Transverse colon (tissue), 4 donors: ENCODE data around the gene RAI14. TPM values are rescaled to one million over a fixed set of nuclear protein-coding genes. Genes with fewer than 3 reads are reported as not detected.

Experiments used
- DNase-seq: peaks from one replicate; pipeline ENCODE4 v3.0.0-alpha.2; 2019
- H3K27ac ChIP-seq, 4 donors: fragments of 200-600 bp; sonication (generic); 2 replicates each; pipeline ENCODE4 v1.5.1; 2016 to 2018; ENCODE audit warnings: inconsistent platforms in 4 of 4
- H3K27me3 ChIP-seq: fragments of 200-600 bp; sonication (generic); 2 replicates; pipeline ENCODE4 v1.5.1; 2017; ENCODE audit warnings: inconsistent platforms
- H3K36me3 ChIP-seq, 4 donors: fragments of 200-600 bp; sonication (generic); 2 replicates each; pipeline ENCODE4 v1.5.1; 2017 to 2019; ENCODE audit warnings: inconsistent platforms in 4 of 4
- H3K4me1 ChIP-seq, 4 donors: fragments of 200-600 bp; sonication (generic); 2 replicates each; pipeline ENCODE4 v1.5.1; 2017 to 2020; ENCODE audit warnings: inconsistent platforms in 4 of 4
- H3K4me3 ChIP-seq, 4 donors: fragments of 200-600 bp; sonication (generic); 1 replicate in 1 of 4; 2 replicates in 3 of 4; pipeline versions ENCODE4 v1.5.1 to v1.6.1; 2017 to 2019; ENCODE audit warnings: inconsistent platforms in 4 of 4
- H3K9me3 ChIP-seq, 2 donors: fragments of 200-600 bp; sonication (generic); 2 replicates each; pipeline ENCODE4 v1.5.1; 2017 to 2019; ENCODE audit warnings: inconsistent platforms in 2 of 2
- CTCF ChIP-seq, 5 experiments: fragments of 200-600 bp in 3 of 5; fragments of 450-650 bp in 2 of 5; sonication (generic) in 3 of 5; IDR thresholded peaks; 1 replicate in 2 of 5; 2 replicates in 3 of 5; pipeline ENCODE4 v1.5.1; 2016 to 2017; ENCODE audit warnings: antibody characterized with exemption in 5 of 5, inconsistent platforms in 3 of 5, mild to moderate bottlenecking in 2 of 5, moderate library complexity in 1 of 5
- EP300 ChIP-seq: sonication (generic); formaldehyde crosslinking; IDR thresholded peaks from one replicate; pipeline ENCODE4 v1.6.1; 2017; ENCODE audit warnings: antibody characterized with exemption, low read depth
- POLR2A ChIP-seq: fragments of 450-650 bp; IDR thresholded peaks from one replicate; pipeline ENCODE4 v1.6.1; 2016; ENCODE audit warnings: antibody characterized with exemption, mild to moderate bottlenecking, moderate library complexity
- POLR2AphosphoS5 ChIP-seq, 3 donors: sonication (generic); formaldehyde crosslinking; IDR thresholded peaks; one replicate each; pipeline ENCODE4 v1.6.1; 2016; ENCODE audit warnings: antibody characterized with exemption in 3 of 3
- WGBS, 2 donors: methylation state at CpG; one replicate each; pipeline ENCODE4 v1.1.5; 2018; ENCODE audit warnings: low coverage in 1 of 2; 5-methylcytosine and 5-hydroxymethylcytosine counted together
- in situ Hi-C, 4 donors: fragments of 200-750 bp; cut with MboI; loops; one replicate each; pipeline versions ENCODE4 v1.15.0 to v1.15.1; 2017; ENCODE audit warnings: low sequenced_read_pairs in 3 of 4, low pct_ligation_motif_present in 1 of 4, low pct_unique_long_range_greater_than_20kb in 1 of 4
- intact Hi-C: fragments of 100-400 bp; cut with DNase I; formaldehyde crosslinking; loops from one replicate; pipeline ENCODE4 v1.15.1; 2023; ENCODE audit warnings: low total_unique reads
- total RNA-seq, 4 donors: library from RNA; depleted of rRNA; stranded (reverse); fragments of >200 nt; gene quantifications; one replicate each; pipeline ENCODE4 v1.1.0, GENCODE V29; 2016

RAI14 gene
- total RNA-seq, 4 donors from 2014 or later: 13.9 to 18.3 (median 15.3) TPM

DNA sequence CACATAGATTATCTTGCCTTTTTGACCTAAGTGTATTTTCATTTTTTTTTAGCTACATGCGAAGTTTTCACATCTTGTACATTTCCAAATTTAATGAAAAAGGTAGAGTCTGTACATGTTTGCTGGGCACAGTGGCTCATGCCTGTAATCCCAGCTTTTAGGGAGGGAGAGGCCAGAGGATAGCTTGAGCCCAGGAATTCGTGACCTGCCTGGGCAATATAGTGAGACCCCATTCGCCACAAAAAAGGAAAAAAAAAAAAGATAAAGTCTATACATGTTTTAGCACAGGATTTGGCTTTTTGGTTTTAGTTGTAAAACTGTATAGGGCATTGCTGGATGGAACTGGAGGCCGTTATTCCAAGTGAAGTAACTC lies 28.8 kb downstream of the RAI14 start:
- in situ Hi-C loops: no loop called here
- 82 to 90% methylated on average over 2 to 4 of the region's 4 CpGs for WGBS, 2 donors

DNA sequence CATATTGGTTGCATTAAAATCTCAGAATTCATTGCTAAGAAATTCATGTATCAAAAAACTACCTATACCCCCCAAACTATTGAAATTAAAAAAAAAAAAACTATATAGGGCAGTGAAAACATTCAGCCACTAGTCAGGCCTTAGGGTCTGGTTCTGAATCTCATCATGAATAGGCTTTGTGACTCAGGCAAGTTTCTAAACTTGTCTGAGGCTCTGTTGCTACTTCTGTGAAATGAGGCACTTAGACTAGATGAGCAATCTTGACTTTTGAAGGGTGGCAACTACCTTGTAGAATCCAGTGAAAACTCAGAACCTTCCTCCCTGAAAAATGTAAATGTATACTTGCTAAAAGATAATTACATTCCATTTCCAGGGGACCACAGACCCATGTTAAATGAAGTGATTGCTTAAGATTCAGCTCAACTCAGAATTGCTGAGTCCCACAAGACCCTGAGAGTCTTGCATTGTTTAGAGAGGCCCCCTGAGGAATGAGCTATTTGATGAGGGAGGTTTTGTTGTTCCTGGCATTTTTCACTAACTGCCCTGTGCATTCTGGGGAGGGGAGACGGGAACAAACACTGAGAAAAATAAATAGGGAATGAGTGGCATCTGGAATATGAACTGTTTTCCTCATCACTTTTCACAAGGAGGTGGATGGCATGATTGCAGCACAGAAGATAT lies 29.5 kb downstream of the RAI14 start:
- WGBS, 2 donors: 79 to 88% methylated on average over 1 of the region's 1 CpG
- no peaks in the 10 kb centered on the region for H3K27me3 ChIP-seq
- H3K27ac ChIP-seq: peak overlapping the region; percentile 67 to 77 (median 68)
- H3K4me3 ChIP-seq: no peak overlapping the region
- in situ Hi-C loops: no loop called here
- H3K4me1 ChIP-seq: peaks cover 0 to 33% (median 24%) of the 10 kb centered on the region in 4 donors
- intact Hi-C loops: no loop called here
- no peak for TF ChIP-seq CTCF (IDR thresholded peaks at IDR 0.05)
- TF ChIP-seq POLR2A: no peak
- TF ChIP-seq POLR2AphosphoS5 (IDR thresholded peaks at IDR 0.05): no peak
- no peak for TF ChIP-seq EP300
- DNase-seq: no peak
- no peaks in the 10 kb centered on the region for H3K36me3 ChIP-seq
- no peaks in the 10 kb centered on the region for H3K9me3 ChIP-seq

More for the DNA sequence above, 28.8 kb downstream of the RAI14 start:
- Histone ChIP-seq H3K36me3 (no peaks in the 10 kb centered on the region), H3K27ac (peak overlapping the region in 1 of 4 donors; percentile 77), H3K9me3 (no peaks in the 10 kb centered on the region), H3K27me3 (no peaks in the 10 kb centered on the region), H3K4me1 (peaks cover 0 to 33% (median 24%) of the 10 kb centered on the region in 4 donors), H3K4me3 (no peak overlapping the region)
- TF ChIP-seq POLR2A (no peak), EP300 (no peak), CTCF (IDR thresholded peaks at IDR 0.05) (no peak), POLR2AphosphoS5 (IDR thresholded peaks at IDR 0.05) (no peak)
- intact Hi-C loops: no loop called here
- no peak for DNase-seq

GRCh38 chr5:34686762-34687268 lies 30.7 kb downstream of the RAI14 start:
- TF ChIP-seq CTCF (IDR thresholded peaks at IDR 0.05) (no peak), POLR2A (peak; percentile 35), POLR2AphosphoS5 (IDR thresholded peaks at IDR 0.05) (peak; percentile 13 to 76 (median 61)), EP300 (no peak)
- H3K27ac ChIP-seq: peak overlapping the region; percentile 67 to 77 (median 68)
- intact Hi-C loops (no loop called here), in situ Hi-C loops (no loop called here)
- WGBS, 2 donors: 30 to 43% methylated on average over 5 to 7 of the region's 7 CpGs
- H3K27me3 ChIP-seq: no peaks in the 10 kb centered on the region
- no peaks in the 10 kb centered on the region for H3K36me3 ChIP-seq
- peak; percentile 84 for DNase-seq
- peak overlapping the region in 1 of 4 donors; percentile 17 for H3K4me3 ChIP-seq
- peaks cover 0 to 33% (median 24%) of the 10 kb centered on the region in 4 donors for H3K4me1 ChIP-seq
- no peaks in the 10 kb centered on the region for H3K9me3 ChIP-seq

- TF ChIP-seq EP300 (no peak), POLR2AphosphoS5 (IDR thresholded peaks at IDR 0.05) (peak in 1 of 3 donors; percentile 28), CTCF (IDR thresholded peaks at IDR 0.05) (peak in 1 of 5 experiments; percentile 21), POLR2A (no peak)
- Histone ChIP-seq H3K4me1 (peaks cover 0 to 33% (median 24%) of the 10 kb centered on the region in 4 donors), H3K36me3 (no peaks in the 10 kb centered on the region), H3K27ac (peak overlapping the region; percentile 67 to 77 (median 68)), H3K4me3 (peak overlapping the region in 1 of 4 donors; percentile 17), H3K9me3 (no peaks in the 10 kb centered on the region), H3K27me3 (no peaks in the 10 kb centered on the region)
- in situ Hi-C loops (no loop called here), intact Hi-C loops (no loop called here)
- DNase-seq: no peak
- 31 to 38% methylated on average over 10 of the region's 10 CpGs for WGBS, 2 donors
Observed at GRCh38 chr5:34687269-34688011, 31.3 kb downstream of the RAI14 start.
